B cell (primary cell): ENCODE results near the gene UGGT1. TPM values are rescaled to one million over a fixed set of nuclear protein-coding genes. Genes with fewer than 3 reads are reported as not detected.

Experiments used
- ATAC-seq: fragments of 200-7000 bp; cut with Tn5 transposase; one replicate; pipeline ENCODE4 v1.10.0; 2021; ENCODE audit warnings: low read depth, mild to moderate bottlenecking, moderate number of reproducible peaks, moderate library complexity
- CTCF ChIA-PET: fragments of 350-600 bp; sonication (Branson Sonifier 250); formaldehyde crosslinking; loops from one replicate; lab custom pipeline; 2021; ENCODE audit warnings: antibody characterized with exemption, inconsistent platforms; lab: Charles Lee
- POLR2A ChIA-PET: fragments of 350-600 bp; sonication (Branson Sonifier 250); formaldehyde crosslinking; loops from one replicate; lab custom pipeline; 2021; ENCODE audit warnings: antibody characterized with exemption; lab: Charles Lee
- DNase-seq: peaks from one replicate; pipeline ENCODE4 v3.0.0; 2013
- H2AFZ ChIP-seq: 2 replicates; pipeline ENCODE4 v1.6.1; 2012; ENCODE audit warnings: mild to moderate bottlenecking, low read depth, low read length; ENCODE audit not compliant: insufficient read depth, poor library complexity, severe bottlenecking
- H3K27ac ChIP-seq, 2 donors: 1 replicate in 1 of 2; 2 replicates in 1 of 2; pipeline ENCODE4 v1.5.1; 2012 to 2013; ENCODE audit warnings: low read length in 2 of 2, mild to moderate bottlenecking in 2 of 2, moderate library complexity in 1 of 2
- H3K27me3 ChIP-seq, 4 experiments: fragments of 200-600 bp in 1 of 4; sonication (generic) in 1 of 4; replicated peaks in 1 of 4; 1 replicate in 2 of 4; 2 replicates in 2 of 4; pipeline versions ENCODE4 v1.6.1 to v1.7.0; 2013 to 2016; ENCODE audit warnings: low read length in 3 of 4, mild to moderate bottlenecking in 2 of 4, mixed read lengths in 1 of 4, moderate library complexity in 1 of 4; ENCODE audit not compliant: insufficient read depth in 4 of 4, control insufficient read depth in 3 of 4; ENCODE audit errors: control extremely low read depth in 1 of 4
- H3K36me3 ChIP-seq, 2 experiments: replicated peaks in 1 of 2; 1 replicate in 1 of 2; 2 replicates in 1 of 2; pipeline versions ENCODE4 v1.6.1 to v1.7.1; 2013; ENCODE audit warnings: low read length in 1 of 2; ENCODE audit not compliant: insufficient read depth in 2 of 2, control insufficient read depth in 1 of 2; ENCODE audit errors: control extremely low read depth in 1 of 2, extremely low read depth in 1 of 2
- H3K4me1 ChIP-seq, 2 donors: fragments of 200-600 bp in 1 of 2; sonication (generic) in 1 of 2; 1 replicate in 1 of 2; 2 replicates in 1 of 2; pipeline versions ENCODE4 v1.5.1 to v1.6.1; 2013 to 2017; ENCODE audit warnings: low read length in 2 of 2; ENCODE audit not compliant: control insufficient read depth in 2 of 2, insufficient read depth in 2 of 2
- H3K4me2 ChIP-seq: replicated peaks from 2 replicates; pipeline ENCODE3; 2012; ENCODE audit warnings: mild to moderate bottlenecking, low read depth, low read length; ENCODE audit not compliant: poor library complexity, severe bottlenecking
- H3K4me3 ChIP-seq, 5 experiments: fragments of 200-600 bp in 1 of 5; sonication (generic) in 1 of 5; 1 replicate in 3 of 5; 2 replicates in 2 of 5; pipeline versions ENCODE4 v1.5.1 to v1.7.0; 2011 to 2016; ENCODE audit warnings: low read length in 4 of 5, mild to moderate bottlenecking in 4 of 5, low read depth in 2 of 5, control low read depth in 1 of 5, moderate library complexity in 1 of 5; ENCODE audit not compliant: insufficient read depth in 1 of 5; ENCODE audit errors: control extremely low read depth in 1 of 5, extremely low read depth in 1 of 5
- H3K79me2 ChIP-seq: fragments of 200-600 bp; sonication (generic); one replicate; pipeline ENCODE4 v1.6.0; 2016; ENCODE audit warnings: low read length; ENCODE audit not compliant: control insufficient read depth, insufficient read depth
- H3K9ac ChIP-seq: fragments of 200-600 bp; sonication (generic); 2 replicates; pipeline ENCODE4 v1.6.1; 2017; ENCODE audit warnings: mild to moderate bottlenecking, low read length, moderate library complexity
- H3K9me3 ChIP-seq, 3 donors: one replicate each; pipeline versions ENCODE4 v1.6.1 to v1.7.1; 2013; ENCODE audit warnings: low read length in 2 of 3; ENCODE audit not compliant: control insufficient read depth in 2 of 3, insufficient read depth in 1 of 3; ENCODE audit errors: control extremely low read depth in 1 of 3
- H4K20me1 ChIP-seq: 2 replicates; pipeline ENCODE4 v1.6.0; 2012; ENCODE audit warnings: mild to moderate bottlenecking, low read length; ENCODE audit not compliant: insufficient read depth, control insufficient read depth, poor library complexity, severe bottlenecking
- H3K27ac Mint-ChIP-seq: one replicate; pipeline ENCODE4 v1.8.0; 2021; ENCODE audit warnings: mixed read lengths
- H3K27me3 Mint-ChIP-seq: one replicate; pipeline ENCODE4 v1.8.0; 2021; ENCODE audit warnings: mixed read lengths
- H3K4me1 Mint-ChIP-seq: one replicate; pipeline ENCODE4 v1.8.0; 2021; ENCODE audit warnings: mixed read lengths
- H3K4me3 Mint-ChIP-seq: one replicate; pipeline ENCODE4 v1.8.0; 2021; ENCODE audit warnings: mixed read lengths
- H3K9me3 Mint-ChIP-seq: one replicate; pipeline ENCODE4 v1.8.0; 2022; ENCODE audit warnings: mixed read lengths; ENCODE audit not compliant: insufficient read depth
- EZH2 ChIP-seq: IDR thresholded peaks from 2 replicates; pipeline ENCODE4 v1.6.1; 2012; ENCODE audit warnings: borderline replicate concordance, low read depth, mild to moderate bottlenecking, moderate library complexity, low read length; ENCODE audit not compliant: insufficient read depth, poor library complexity, severe bottlenecking
- WGBS: methylation state at CpG from one replicate; pipeline ENCODE4 v1.1.5; 2013; ENCODE audit warnings: missing lambda C conversion rate; ENCODE audit not compliant: insufficient coverage; 5-methylcytosine and 5-hydroxymethylcytosine counted together
- intact Hi-C: fragments of 100-400 bp; cut with micrococcal nuclease; formaldehyde crosslinking; loops from one replicate; pipeline ENCODE4 v1.10.0; 2022
- polyA plus RNA-seq: library from polyadenylated mRNA; depleted of rRNA; stranded (reverse); fragments of >200 nt; gene quantifications from 2 replicates; pipeline ENCODE4 v1.2.3, GENCODE V29; 2012
- total RNA-seq, 2 donors: library from RNA; stranded (reverse); fragments of 120-200 nt in 1 of 2; gene quantifications; 1 replicate in 1 of 2; 2 replicates in 1 of 2; pipeline versions ENCODE4 v1.2.3 to v1.2.4, GENCODE V29; 2013 to 2022
- TF ChIP-seq, protein P1 (sequence below): fragments of 200-600 bp; IDR thresholded peaks from one replicate; pipeline ENCODE4 v1.8.0; 2022; ENCODE audit warnings: antibody characterized with exemption, mild to moderate bottlenecking

Gene UGGT1
- total and polyA plus RNA-seq, 2 donors (not counting 1 experiment from before 2014, with no cell fraction given) = 8.5 to 44.1 TPM

DNA sequence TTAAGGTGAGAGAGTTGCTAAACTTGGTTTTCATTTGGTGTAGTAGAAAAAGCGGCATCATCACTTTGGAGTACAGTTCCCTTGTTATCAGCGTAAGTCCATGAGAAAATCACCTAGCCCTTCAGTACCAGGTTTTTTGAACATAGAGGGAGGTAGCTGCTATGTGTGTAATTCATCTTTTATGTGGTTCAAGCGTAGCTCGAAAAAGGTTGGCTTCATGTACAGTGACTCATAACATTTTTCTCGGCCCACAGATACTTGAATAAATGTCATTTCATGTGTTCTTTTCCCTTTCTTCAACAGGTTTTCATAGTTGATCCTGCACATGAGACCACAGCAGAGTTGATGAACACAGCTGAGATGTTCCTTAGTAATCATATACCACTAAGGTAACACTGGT, 43.6 kb downstream of the UGGT1 start:
- CTCF ChIA-PET = no interaction called here
- Histone ChIP-seq H3K36me3 (peaks cover 12 to 73% of the 10 kb centered on the region in 2 experiments), H3K4me2 (no peak overlapping the region), H3K79me2 (no peaks in the 10 kb centered on the region), H3K4me3 (no peak overlapping the region), H3K9me3 (peaks cover 0 to 1% (median 0%) of the 10 kb centered on the region in 3 donors), H3K27ac (no peak overlapping the region), H2AFZ (no peak overlapping the region), H3K4me1 (no peaks in the 10 kb centered on the region), H3K27me3 (no peaks in the 10 kb centered on the region), H3K9ac (no peak overlapping the region), H4K20me1 (no peaks in the 10 kb centered on the region)
- no peaks in the 10 kb centered on the region for H3K9me3 Mint-ChIP-seq
- DNase-seq (no peak), ATAC-seq (no peak)
- no peaks in the 10 kb centered on the region for H3K27me3 Mint-ChIP-seq
- intact Hi-C loops = no loop called here
- H3K27ac Mint-ChIP-seq = no peak overlapping the region
- H3K4me1 Mint-ChIP-seq = no peaks in the 10 kb centered on the region
- no peak for TF ChIP-seq EZH2
- TF ChIP-seq, protein P1, sequence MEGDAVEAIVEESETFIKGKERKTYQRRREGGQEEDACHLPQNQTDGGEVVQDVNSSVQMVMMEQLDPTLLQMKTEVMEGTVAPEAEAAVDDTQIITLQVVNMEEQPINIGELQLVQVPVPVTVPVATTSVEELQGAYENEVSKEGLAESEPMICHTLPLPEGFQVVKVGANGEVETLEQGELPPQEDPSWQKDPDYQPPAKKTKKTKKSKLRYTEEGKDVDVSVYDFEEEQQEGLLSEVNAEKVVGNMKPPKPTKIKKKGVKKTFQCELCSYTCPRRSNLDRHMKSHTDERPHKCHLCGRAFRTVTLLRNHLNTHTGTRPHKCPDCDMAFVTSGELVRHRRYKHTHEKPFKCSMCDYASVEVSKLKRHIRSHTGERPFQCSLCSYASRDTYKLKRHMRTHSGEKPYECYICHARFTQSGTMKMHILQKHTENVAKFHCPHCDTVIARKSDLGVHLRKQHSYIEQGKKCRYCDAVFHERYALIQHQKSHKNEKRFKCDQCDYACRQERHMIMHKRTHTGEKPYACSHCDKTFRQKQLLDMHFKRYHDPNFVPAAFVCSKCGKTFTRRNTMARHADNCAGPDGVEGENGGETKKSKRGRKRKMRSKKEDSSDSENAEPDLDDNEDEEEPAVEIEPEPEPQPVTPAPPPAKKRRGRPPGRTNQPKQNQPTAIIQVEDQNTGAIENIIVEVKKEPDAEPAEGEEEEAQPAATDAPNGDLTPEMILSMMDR = no peak
- POLR2A ChIA-PET = no interaction called here
- no peak overlapping the region for H3K4me3 Mint-ChIP-seq
- 100% methylated on average over 1 of the region's 5 CpGs for WGBS

DNA sequence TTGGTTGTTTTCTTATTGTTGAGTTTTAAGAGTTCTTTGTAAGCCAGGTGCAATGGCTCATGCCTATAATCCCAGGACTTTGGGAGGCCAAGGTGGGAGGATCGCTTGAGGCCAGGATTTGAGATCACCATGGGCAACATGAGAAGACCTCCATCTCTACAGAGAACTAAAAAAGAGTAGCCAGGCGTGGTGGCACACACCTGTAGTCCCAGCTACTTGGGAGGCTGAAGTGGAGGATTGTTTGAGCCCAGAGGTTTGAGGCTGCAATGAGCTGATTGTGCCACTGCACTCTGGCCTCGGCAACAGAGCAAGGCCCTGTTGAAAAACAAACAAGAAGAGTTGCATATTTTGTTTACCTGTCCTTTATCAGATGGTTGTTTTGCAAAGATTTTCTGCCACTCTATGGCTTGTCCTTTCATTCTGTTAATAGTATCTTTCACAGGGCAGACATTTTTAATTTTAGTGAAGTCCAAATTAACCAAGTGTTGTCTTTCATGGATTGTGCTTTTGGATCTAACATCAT, 46.2 kb downstream of the UGGT1 start:
- H3K27me3 ChIP-seq = no peaks in the 10 kb centered on the region
- H3K4me2 ChIP-seq = no peak overlapping the region
- TF ChIP-seq, protein P1 = no peak
- no peak for TF ChIP-seq EZH2
- no peaks in the 10 kb centered on the region for H4K20me1 ChIP-seq
- H3K27ac ChIP-seq = no peak overlapping the region
- Mint-ChIP-seq H3K4me3 (no peak overlapping the region), H3K9me3 (no peaks in the 10 kb centered on the region), H3K27me3 (no peaks in the 10 kb centered on the region), H3K27ac (no peak overlapping the region), H3K4me1 (no peaks in the 10 kb centered on the region)
- ChIA-PET POLR2A (no interaction called here), CTCF (no interaction called here)
- no peak for ATAC-seq
- H3K36me3 ChIP-seq = peaks cover 6 to 66% of the 10 kb centered on the region in 2 experiments
- 96% methylated on average over 2 of the region's 3 CpGs for WGBS
- no peak overlapping the region for H3K4me3 ChIP-seq
- no peak for DNase-seq
- H3K9ac ChIP-seq = no peak overlapping the region
- H3K4me1 ChIP-seq = no peaks in the 10 kb centered on the region
- H2AFZ ChIP-seq = no peak overlapping the region
- intact Hi-C loops = no loop called here
- no peaks in the 10 kb centered on the region for H3K79me2 ChIP-seq
- H3K9me3 ChIP-seq = no peaks in the 10 kb centered on the region
